OCI-LY7 (cell line): Measurements from ENCODE around the gene CSNK2A2. TPM values are rescaled to one million over a fixed set of nuclear protein-coding genes. Genes with fewer than 3 reads are reported as not detected.

Experiments used
- BruUV-seq: library from RNA; stranded (reverse); fragments of 400-500 nt; replicated peaks from 2 replicates; lab custom pipeline; 2021; lab: Mats Ljungman, UMichigan
- CTCF ChIA-PET: fragments of 300-600 bp; sonication (Branson Sonifier 250); formaldehyde crosslinking; loops from one replicate; lab custom pipeline; 2022; ENCODE audit warnings: antibody characterized with exemption; ENCODE audit not compliant: unreplicated experiment; lab: Charles Lee
- POLR2A ChIA-PET: fragments of 300-600 bp; sonication (Branson Sonifier 250); formaldehyde crosslinking; loops from one replicate; lab custom pipeline; 2022; ENCODE audit warnings: antibody characterized with exemption; lab: Charles Lee
- DNase-seq: peaks from one replicate; pipeline ENCODE4 v3.0.0-alpha.2; 2015; ENCODE audit warnings: low spot score
- H2AFZ ChIP-seq: fragments of 200-600 bp; sonication (generic), shearing (Covaris generic); 2 replicates; pipeline ENCODE4 v1.6.1; 2014; ENCODE audit warnings: mild to moderate bottlenecking, antibody characterized with exemption, low read length, moderate library complexity
- H3K27ac ChIP-seq: fragments of 200-600 bp; sonication (generic); 2 replicates; pipeline ENCODE4 v1.5.1; 2014; ENCODE audit warnings: mixed run types, low read depth, mild to moderate bottlenecking, moderate library complexity, low read length, inconsistent platforms; ENCODE audit not compliant: poor library complexity, severe bottlenecking
- H3K36me3 ChIP-seq: fragments of 200-600 bp; sonication (generic); 2 replicates; pipeline ENCODE4 v1.6.1; 2014; ENCODE audit warnings: mild to moderate bottlenecking, antibody characterized with exemption, low read length, moderate library complexity, mixed read lengths; ENCODE audit not compliant: insufficient read depth
- H3K4me1 ChIP-seq: fragments of 200-600 bp; sonication (generic); 2 replicates; pipeline ENCODE4 v1.5.1; 2014; ENCODE audit warnings: mild to moderate bottlenecking, low read length; ENCODE audit not compliant: insufficient read depth, poor library complexity, severe bottlenecking
- H3K4me2 ChIP-seq: fragments of 200-600 bp; sonication (generic); 2 replicates; pipeline ENCODE4 v1.6.1; 2014; ENCODE audit warnings: mild to moderate bottlenecking, low read length
- H3K4me3 ChIP-seq: fragments of 200-600 bp; sonication (generic); 2 replicates; pipeline ENCODE4 v1.5.1; 2014; ENCODE audit warnings: mild to moderate bottlenecking, low read depth, low read length; ENCODE audit not compliant: poor library complexity, severe bottlenecking
- H3K79me2 ChIP-seq: fragments of 200-600 bp; sonication (generic); 2 replicates; pipeline ENCODE4 v1.6.1; 2016; ENCODE audit warnings: low read depth, mild to moderate bottlenecking, low read length, moderate library complexity, mixed read lengths; ENCODE audit not compliant: insufficient read depth
- H3K9me2 ChIP-seq: fragments of 200-600 bp; sonication (generic); 2 replicates; pipeline ENCODE4 v1.6.1; 2016; ENCODE audit warnings: mild to moderate bottlenecking, low read length, mixed read lengths; ENCODE audit not compliant: insufficient read depth
- H3K9me3 ChIP-seq: fragments of 200-600 bp; sonication (generic); 2 replicates; pipeline ENCODE4 v1.6.1; 2014; ENCODE audit warnings: mild to moderate bottlenecking, mixed run types, low read length, mixed read lengths
- H4K20me1 ChIP-seq: fragments of 200-600 bp; sonication (generic); 2 replicates; pipeline ENCODE4 v1.6.1; 2014; ENCODE audit warnings: mild to moderate bottlenecking, antibody characterized with exemption, low read length, moderate library complexity, mixed read lengths; ENCODE audit not compliant: insufficient read depth
- EZH2phosphoT487 ChIP-seq: fragments of 200-600 bp; sonication (generic); IDR thresholded peaks from 2 replicates; pipeline ENCODE4 v1.6.1; 2018; ENCODE audit warnings: low read depth, borderline replicate concordance, mild to moderate bottlenecking, mixed run types, antibody characterized with exemption, low read length, moderate library complexity, mixed read lengths
- intact Hi-C: fragments of 100-400 bp; cut with micrococcal nuclease; formaldehyde crosslinking; loops from one replicate; pipeline ENCODE4 v1.10.0; 2022; ENCODE audit not compliant: unreplicated experiment
- total RNA-seq, 2 experiments: library from RNA; depleted of rRNA in 1 of 2; stranded (reverse); fragments of >200 nt in 1 of 2; shearing (Covaris generic) in 1 of 2; gene quantifications; 2 replicates each; pipeline ENCODE4 v1.2.3, GENCODE V29; 2014 to 2022
- TF ChIP-seq, protein P1 (sequence below): fragments of 200-600 bp; sonication (generic); conservative IDR thresholded peaks from 2 replicates; pipeline ENCODE4 v1.5.1; 2014; ENCODE audit warnings: mild to moderate bottlenecking, antibody characterized with exemption, low read length, moderate library complexity, mixed read lengths

The CSNK2A2 gene
- total RNA-seq, 2 experiments from 2014 or later: 28.7 to 106 TPM

DNA sequence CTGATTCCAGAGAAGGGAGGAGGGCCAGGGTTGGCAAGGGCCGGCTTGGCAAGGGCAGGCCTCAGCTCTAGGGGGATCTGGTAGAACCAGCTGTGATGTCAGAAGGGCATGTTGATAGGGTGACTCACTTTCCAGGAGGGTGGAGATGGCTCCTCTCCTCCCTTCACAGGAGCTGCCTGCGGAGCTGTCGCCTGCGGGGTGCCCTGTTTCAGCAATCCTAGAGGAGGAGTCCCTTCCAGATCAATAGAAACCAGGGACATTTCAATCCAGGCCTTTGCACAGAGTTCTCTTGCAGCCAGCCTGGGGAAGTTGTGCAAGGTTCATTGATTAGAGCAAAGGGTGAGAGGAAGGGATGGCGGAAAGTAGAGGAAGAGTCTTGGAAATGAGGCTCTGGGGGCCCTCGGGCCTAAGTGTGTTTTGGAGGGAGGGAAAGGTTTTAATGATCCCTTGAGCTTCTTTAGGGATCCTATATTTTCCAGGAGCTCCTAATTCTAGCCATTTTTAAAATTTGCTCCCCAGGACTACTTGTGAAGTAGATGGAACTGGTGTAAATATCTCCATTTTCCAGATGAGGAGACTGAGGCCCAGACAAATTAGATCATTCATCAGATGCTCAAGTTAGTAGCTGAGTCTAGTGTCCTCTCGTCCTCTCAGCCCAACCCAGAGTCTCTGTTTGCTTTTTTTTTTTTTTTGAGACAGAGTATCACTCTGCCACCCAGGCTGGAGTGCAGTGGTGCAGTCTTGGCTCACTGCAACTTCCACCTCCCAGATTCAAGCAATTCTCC is 24.8 kb upstream of the CSNK2A2 start:
- intact Hi-C loops: no loop called here
- BruUV-seq: no TSS peak
- Histone ChIP-seq H2AFZ (no peak overlapping the region), H3K4me3 (no peak overlapping the region), H3K4me1 (no peaks in the 10 kb centered on the region), H3K9me3 (no peaks in the 10 kb centered on the region), H3K36me3 (no peaks in the 10 kb centered on the region), H3K79me2 (no peaks in the 10 kb centered on the region), H3K27ac (no peak overlapping the region), H3K9me2 (no peaks in the 10 kb centered on the region), H4K20me1 (no peaks in the 10 kb centered on the region), H3K4me2 (no peak overlapping the region)
- DNase-seq: no peak
- ChIA-PET POLR2A (interaction anchor here (0.6 to 0.7 kb wide), 2 partner anchors 22 to 31 kb away, joined by 3 to 4 read pairs; no protein-coding TSS in a partner anchor), CTCF (interaction anchor here (0.5 kb wide), 1 partner anchor 84 kb away, joined by 3 read pairs; no protein-coding TSS in a partner anchor)
- TF ChIP-seq, protein P1, sequence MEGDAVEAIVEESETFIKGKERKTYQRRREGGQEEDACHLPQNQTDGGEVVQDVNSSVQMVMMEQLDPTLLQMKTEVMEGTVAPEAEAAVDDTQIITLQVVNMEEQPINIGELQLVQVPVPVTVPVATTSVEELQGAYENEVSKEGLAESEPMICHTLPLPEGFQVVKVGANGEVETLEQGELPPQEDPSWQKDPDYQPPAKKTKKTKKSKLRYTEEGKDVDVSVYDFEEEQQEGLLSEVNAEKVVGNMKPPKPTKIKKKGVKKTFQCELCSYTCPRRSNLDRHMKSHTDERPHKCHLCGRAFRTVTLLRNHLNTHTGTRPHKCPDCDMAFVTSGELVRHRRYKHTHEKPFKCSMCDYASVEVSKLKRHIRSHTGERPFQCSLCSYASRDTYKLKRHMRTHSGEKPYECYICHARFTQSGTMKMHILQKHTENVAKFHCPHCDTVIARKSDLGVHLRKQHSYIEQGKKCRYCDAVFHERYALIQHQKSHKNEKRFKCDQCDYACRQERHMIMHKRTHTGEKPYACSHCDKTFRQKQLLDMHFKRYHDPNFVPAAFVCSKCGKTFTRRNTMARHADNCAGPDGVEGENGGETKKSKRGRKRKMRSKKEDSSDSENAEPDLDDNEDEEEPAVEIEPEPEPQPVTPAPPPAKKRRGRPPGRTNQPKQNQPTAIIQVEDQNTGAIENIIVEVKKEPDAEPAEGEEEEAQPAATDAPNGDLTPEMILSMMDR: no peak
- TF ChIP-seq EZH2phosphoT487: no peak

GRCh38 chr16:58219432-58219831 is 21.5 kb upstream of the CSNK2A2 start:
- no peak overlapping the region for H3K4me3 ChIP-seq
- no TSS peak for BruUV-seq
- no peak overlapping the region for H3K4me2 ChIP-seq
- H2AFZ ChIP-seq: no peak overlapping the region
- no peaks in the 10 kb centered on the region for H3K36me3 ChIP-seq
- H3K79me2 ChIP-seq: no peaks in the 10 kb centered on the region
- H3K9me2 ChIP-seq: no peaks in the 10 kb centered on the region
- no peaks in the 10 kb centered on the region for H3K4me1 ChIP-seq
- no peak overlapping the region for H3K27ac ChIP-seq
- no peaks in the 10 kb centered on the region for H4K20me1 ChIP-seq
- intact Hi-C loops: no loop called here
- TF ChIP-seq EZH2phosphoT487: no peak
- TF ChIP-seq, protein P1: no peak
- DNase-seq: no peak
- ChIA-PET POLR2A (no interaction called here), CTCF (interaction anchor here (0.7 kb wide), 1 partner anchor 24 kb away, joined by 3 read pairs; no protein-coding TSS in a partner anchor)
- H3K9me3 ChIP-seq: no peaks in the 10 kb centered on the region

DNA sequence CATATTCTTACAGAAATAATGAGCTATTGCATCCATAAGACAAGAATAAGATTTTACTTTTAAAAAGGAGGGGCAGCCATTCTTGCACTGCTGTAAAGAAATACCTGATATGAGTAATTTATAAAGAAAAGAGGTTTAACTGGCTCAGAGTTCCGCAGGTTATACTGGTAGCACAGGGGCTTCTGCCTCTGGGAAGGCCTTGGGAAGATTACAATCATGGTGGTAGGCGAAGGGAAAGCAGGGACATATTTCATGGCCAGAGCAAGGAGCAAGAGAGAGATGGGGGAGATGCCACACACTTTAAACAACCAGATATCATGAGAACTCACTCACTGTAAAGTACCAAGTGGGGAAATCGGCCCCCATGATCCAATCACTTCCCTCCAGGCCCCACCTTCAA is 20.9 kb upstream of the CSNK2A2 start:
- TF ChIP-seq, protein P1: no peak
- TF ChIP-seq EZH2phosphoT487: no peak
- intact Hi-C loops: no loop called here
- ChIA-PET POLR2A (no interaction called here), CTCF (interaction anchor here (0.7 kb wide), 1 partner anchor 24 kb away, joined by 3 read pairs; no protein-coding TSS in a partner anchor)
- Histone ChIP-seq H3K9me3 (no peaks in the 10 kb centered on the region), H3K9me2 (no peaks in the 10 kb centered on the region), H2AFZ (no peak overlapping the region), H3K4me3 (no peak overlapping the region), H3K79me2 (no peaks in the 10 kb centered on the region), H3K4me1 (no peaks in the 10 kb centered on the region), H3K27ac (no peak overlapping the region), H3K4me2 (no peak overlapping the region), H4K20me1 (no peaks in the 10 kb centered on the region), H3K36me3 (no peaks in the 10 kb centered on the region)
- BruUV-seq: no TSS peak
- DNase-seq: no peak
